HG03469 (cell line): ENCODE data around the gene CLEC7A.

Source experiments
- ATAC-seq: cut with Tn5 transposase; IDR thresholded peaks from one replicate; pipeline ENCODE4 v1.9.1; 2021; ENCODE audit warnings: mild to moderate bottlenecking, moderate library complexity, moderate number of reproducible peaks; ENCODE audit not compliant: unreplicated experiment

CLEC7A gene

GRCh38 chr12:10095971-10096370 is 34.0 kb downstream of the CLEC7A start:
- no peak for ATAC-seq

DNA sequence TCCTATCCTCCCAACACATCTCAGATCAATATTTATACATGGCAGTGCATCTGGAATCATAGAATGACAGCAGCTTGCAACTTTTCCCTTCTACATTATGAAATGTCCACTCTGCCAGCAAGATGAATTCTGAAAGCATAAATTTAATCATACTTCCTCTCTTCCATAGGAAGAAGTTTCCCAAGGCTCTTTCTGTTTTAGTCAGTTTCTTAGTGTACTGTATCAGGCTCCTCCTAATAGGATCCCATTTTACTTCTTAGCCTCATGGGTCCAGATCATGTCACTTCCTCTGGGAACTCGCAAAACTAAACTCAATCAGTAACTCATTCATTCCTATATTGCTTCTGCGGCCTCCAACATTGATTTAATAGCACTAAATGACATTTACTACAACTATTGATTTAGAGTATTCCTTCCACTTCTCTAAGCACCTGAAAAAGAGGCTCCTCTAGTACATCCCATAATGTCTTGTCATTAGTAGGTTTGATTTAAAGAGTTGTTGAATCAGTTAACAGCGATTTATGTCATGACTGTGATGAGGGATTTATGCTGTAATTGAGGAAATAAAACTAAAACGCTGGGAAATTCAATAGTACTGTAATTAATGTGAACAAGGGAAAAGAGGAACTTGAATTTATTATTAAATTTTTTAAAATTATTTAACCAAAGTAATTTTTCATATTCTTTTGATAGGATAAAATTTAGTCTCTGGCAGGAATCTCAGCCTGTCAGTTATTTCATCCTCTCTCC is 35.2 kb downstream of the CLEC7A start:
- ATAC-seq: no peak

DNA sequence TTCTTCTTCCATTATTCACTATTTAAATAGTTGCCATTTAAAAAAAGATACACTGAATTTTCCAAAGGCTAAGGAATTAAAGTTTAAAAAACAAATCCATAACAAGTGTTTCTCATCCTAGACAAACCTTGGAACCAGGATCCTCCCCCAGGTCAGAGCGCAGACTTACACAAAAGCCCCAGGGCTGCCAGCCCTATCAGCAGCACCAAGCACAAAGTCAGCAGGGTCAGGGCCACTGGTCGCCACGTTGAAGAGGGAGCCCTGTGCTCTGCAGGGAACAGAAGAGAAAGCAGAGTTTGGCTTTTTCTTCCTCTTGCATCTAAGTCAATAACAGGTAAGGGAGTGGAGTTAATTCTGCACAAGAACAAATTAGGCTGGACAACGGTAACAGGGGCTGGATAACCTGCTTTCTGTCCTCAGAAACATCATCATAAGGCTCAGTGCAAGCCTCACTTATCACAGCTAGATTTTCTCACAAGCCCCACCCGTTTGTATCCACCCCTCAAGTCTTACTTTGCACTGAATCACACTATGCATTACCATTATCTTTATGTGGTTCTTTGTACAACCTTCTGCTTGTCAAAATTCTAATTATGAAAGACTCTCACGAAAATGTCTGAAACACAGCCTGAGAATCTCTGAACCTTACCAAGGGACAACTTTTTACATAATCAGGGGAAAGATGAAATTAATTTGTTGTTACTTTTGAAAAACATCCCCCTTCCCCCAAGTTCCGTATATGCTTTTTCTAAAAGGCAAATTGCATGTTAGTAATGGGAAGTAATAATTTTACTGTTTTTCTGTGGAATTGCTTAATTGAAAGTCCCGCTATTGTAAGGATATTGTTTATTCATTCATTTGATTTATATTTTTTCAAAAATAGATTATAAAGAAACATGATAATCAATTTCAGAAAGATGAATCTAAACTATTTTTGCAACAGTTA is 40.8 kb downstream of the CLEC7A start:
- ATAC-seq: no peak

DNA sequence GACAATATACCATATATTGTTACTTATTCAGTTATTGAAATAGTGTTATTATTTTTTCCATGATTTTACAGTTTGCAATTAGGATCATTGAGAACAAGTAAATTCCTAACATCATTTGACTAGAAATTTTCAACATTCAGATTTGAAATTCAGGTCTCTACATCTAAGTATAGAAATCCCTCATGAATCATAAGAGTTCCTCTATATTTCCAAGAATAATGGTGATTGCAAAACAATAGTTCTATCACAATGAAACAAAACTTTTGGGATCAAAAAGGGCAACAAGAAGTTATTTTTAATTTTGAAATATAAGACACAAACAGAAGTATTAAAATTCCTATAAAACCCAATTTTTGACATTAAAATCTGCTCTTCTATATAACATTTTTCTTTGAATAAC is 42.0 kb downstream of the CLEC7A start:
- no peak for ATAC-seq

DNA sequence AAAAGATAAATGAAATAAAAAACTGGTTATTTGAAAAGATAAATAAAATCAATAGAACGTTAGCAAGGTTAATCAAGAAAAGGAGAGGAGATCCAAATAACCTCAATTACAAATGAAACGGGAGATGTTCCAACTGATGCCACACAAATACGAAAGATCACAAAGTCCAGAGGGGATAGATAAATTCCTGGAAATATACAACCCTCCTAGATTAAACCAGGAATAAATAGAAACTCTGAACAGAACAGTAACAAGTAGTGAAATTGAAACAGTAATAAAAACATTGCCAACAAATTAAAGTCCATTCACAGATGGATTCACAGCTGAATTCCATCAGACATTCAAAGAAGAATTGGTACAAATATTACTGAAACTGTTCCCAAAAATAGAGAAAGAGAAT is 43.6 kb downstream of the CLEC7A start:
- ATAC-seq: no peak

GRCh38 chr12:10084733-10085132 is 45.3 kb downstream of the CLEC7A start:
- no peak for ATAC-seq

- no peak for ATAC-seq
Measured at GRCh38 chr12:10082117-10082874, 47.7 kb downstream of the CLEC7A start.

- ATAC-seq: no peak
Measured at GRCh38 chr12:10075451-10075850, 54.5 kb downstream of the CLEC7A start.

DNA sequence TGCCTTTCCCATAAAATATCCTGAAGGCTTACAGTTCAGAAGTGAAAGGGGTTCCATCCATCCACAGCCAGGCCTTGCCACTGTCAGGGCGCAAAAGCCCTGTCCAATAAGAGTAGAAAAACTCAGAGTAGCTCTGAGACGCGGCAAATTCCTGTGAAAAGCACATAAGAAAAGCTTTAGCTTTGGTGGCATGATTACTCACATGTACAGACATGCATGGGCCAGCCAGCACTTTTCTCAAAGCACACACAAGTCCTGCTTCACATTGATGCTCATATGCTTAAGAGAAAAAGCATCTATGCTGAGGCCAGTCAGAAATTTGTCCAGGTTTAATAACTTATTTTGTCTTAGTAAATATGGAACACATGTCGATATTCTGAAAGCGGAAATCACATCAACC is 56.7 kb downstream of the CLEC7A start:
- ATAC-seq: no peak

DNA sequence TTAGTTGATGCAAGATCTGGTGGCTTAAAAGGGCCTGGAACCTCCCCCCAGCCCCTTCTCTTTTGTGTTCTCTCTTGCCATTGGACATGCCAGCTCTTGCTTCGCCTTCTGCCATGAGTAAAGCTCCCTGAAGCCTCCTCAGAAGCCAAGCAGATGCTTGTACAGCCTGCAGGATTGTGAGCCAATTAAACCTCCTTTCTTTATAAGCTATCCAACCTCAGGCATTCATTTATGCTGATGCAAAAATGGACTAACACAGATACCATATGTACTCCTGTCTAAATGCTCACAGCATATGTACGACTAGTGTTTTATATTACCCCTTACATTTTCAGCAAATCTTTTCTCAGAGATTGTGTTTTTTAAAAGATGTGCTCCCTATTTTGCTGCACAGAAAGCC is 57.9 kb downstream of the CLEC7A start:
- ATAC-seq: no peak

DNA sequence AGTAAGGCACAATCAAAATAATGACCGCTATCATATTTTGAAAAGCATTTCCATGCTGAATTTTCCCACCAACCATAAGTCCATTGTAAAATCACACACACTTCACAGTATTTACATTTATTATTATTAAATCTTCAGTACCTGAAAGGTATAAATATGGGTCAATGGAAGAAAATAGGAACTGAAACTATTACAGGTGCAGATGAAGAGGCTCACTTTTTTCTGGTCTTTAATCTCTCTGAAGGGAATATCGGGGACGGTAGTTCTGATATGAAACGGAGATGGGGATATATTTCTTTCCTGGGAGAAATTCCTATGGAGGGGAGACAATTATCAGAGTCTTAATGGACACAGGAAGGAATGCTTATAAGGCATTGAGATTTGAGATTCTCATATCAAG is 59.6 kb downstream of the CLEC7A start:
- ATAC-seq: no peak

- no peak for ATAC-seq
Measured at GRCh38 chr12:10069976-10070375, 60.0 kb downstream of the CLEC7A start.

DNA sequence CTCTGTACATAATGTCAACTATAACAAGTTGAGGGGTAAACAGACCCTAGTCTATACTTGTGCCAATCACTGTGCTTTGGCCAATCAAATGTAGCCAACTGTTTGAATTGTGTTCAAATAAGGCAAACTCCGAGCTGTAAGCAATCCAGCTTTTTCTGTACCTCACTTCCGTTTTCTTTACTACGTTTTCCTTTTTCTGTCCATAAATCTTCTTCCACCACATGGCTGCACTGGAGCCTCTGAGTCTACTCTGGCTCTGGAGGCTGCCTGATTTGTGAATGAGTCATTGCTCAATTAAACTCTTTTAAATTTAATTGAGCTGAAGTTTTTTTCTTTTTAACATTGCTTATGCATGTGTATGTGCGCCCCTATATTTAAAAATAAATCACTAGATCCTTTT is 60.9 kb downstream of the CLEC7A start:
- no peak for ATAC-seq

- ATAC-seq: no peak
Measured at GRCh38 chr12:10068644-10069043, 61.4 kb downstream of the CLEC7A start.

GRCh38 chr12:10067942-10068341 is 62.1 kb downstream of the CLEC7A start:
- ATAC-seq: no peak

- no peak for ATAC-seq
Measured at GRCh38 chr12:10067264-10067663, 62.7 kb downstream of the CLEC7A start.
